HFFc6 (cell line): Measurements from ENCODE around the gene KLK10. TPM values are rescaled to one million over a fixed set of nuclear protein-coding genes. Genes with fewer than 3 reads are reported as not detected.
"Not testable (repeated sequence)": the region's sequence is repeated elsewhere in the genome, so short reads cannot be mapped to it uniquely, and the experiment has no call there.

Experiments used
- DNase-seq: peaks from one replicate; pipeline ENCODE4 v3.0.0-alpha.2; 2018
- H3K27ac Mint-ChIP-seq: 2 replicates; pipeline ENCODE4 v1.8.0; 2020; ENCODE audit warnings: mild to moderate bottlenecking, mixed read lengths
- H3K27me3 Mint-ChIP-seq: 2 replicates; pipeline ENCODE4 v1.8.0; 2021; ENCODE audit warnings: mild to moderate bottlenecking, moderate library complexity, mixed read lengths; ENCODE audit not compliant: insufficient read depth
- H3K36me3 Mint-ChIP-seq: 2 replicates; pipeline ENCODE4 v1.8.0; 2021; ENCODE audit warnings: low read depth, mixed read lengths
- H3K4me1 Mint-ChIP-seq: 2 replicates; pipeline ENCODE4 v1.8.0; 2020; ENCODE audit warnings: low read depth, mixed read lengths
- H3K4me3 Mint-ChIP-seq: 2 replicates; pipeline ENCODE4 v1.8.0; 2020; ENCODE audit warnings: mild to moderate bottlenecking, moderate library complexity, mixed read lengths
- H3K9me3 Mint-ChIP-seq: 2 replicates; pipeline ENCODE4 v1.8.0; 2020; ENCODE audit warnings: mild to moderate bottlenecking, mixed read lengths
- total RNA-seq, 6 experiments: library from RNA; stranded (reverse); fragmentation: NEBNext Ultra II Directional; extraction: Animal tissue kit (Norgen Biotek cat#: 25700); gene quantifications; 2 replicates in 1 of 6; 3 replicates in 5 of 6; pipeline ENCODE4 v1.2.3, GENCODE V29; 2021
- TF ChIP-seq, protein P1 (sequence below): fragments of 200-600 bp; sonication (generic); IDR thresholded peaks from 2 replicates; pipeline ENCODE4 v1.5.0; 2021; ENCODE audit warnings: antibody characterized with exemption, mild to moderate bottlenecking

Gene KLK10
- total RNA-seq, 6 experiments from 2014 or later, result not detected

DNA sequence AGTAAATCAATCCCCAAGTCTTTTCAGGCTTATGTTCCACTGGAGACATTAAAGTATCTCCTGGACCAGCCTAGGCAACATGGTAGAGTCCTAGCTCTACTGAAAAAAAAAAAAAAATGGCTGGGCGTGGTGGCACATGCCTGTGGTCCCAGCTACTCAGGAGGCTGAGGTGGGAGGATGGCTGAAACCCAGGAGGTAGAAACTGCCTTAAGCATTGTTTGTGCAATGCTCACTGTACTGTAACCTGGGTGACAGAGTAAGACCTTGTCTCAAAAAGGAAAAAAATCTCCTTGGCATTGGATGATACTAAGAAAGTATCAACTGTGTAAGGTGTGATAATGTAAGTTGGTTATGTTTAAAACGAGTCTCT lies 26.9 kb downstream of the KLK10 start:
- Mint-ChIP-seq H3K27ac (no peak overlapping the region), H3K4me3 (no peak overlapping the region), H3K36me3 (0 out of 2 replicates have a peak, but pooled peaks cover 4% of the 10 kb centered on the region), H3K9me3 (peaks cover 42% of the 10 kb centered on the region), H3K27me3 (no peaks in the 10 kb centered on the region), H3K4me1 (no peaks in the 10 kb centered on the region)
- DNase-seq, result no peak
- TF ChIP-seq, protein P1, sequence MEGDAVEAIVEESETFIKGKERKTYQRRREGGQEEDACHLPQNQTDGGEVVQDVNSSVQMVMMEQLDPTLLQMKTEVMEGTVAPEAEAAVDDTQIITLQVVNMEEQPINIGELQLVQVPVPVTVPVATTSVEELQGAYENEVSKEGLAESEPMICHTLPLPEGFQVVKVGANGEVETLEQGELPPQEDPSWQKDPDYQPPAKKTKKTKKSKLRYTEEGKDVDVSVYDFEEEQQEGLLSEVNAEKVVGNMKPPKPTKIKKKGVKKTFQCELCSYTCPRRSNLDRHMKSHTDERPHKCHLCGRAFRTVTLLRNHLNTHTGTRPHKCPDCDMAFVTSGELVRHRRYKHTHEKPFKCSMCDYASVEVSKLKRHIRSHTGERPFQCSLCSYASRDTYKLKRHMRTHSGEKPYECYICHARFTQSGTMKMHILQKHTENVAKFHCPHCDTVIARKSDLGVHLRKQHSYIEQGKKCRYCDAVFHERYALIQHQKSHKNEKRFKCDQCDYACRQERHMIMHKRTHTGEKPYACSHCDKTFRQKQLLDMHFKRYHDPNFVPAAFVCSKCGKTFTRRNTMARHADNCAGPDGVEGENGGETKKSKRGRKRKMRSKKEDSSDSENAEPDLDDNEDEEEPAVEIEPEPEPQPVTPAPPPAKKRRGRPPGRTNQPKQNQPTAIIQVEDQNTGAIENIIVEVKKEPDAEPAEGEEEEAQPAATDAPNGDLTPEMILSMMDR, result no peak

DNA sequence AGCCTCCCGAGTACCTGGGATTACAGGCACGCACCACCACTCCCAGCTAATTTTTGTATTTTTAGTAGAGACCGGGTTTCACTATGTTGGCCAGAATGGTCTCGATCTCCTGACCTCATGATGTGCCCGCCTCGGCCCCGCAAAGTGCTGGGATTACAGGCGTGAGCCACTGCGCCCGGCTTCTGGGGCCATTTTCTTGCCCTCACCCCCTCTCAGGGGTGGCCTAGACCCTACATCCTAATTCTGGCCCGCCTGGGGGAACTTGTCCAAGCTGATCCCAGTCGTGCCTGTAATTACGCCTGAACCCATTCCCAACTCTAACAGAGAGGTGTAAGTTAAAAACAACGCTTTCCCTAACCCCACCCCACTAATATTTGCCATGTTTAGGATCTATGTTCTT lies 35.1 kb downstream of the KLK10 start:
- H3K4me1 Mint-ChIP-seq, H3K27me3 Mint-ChIP-seq: not testable (repeated sequence)

DNA sequence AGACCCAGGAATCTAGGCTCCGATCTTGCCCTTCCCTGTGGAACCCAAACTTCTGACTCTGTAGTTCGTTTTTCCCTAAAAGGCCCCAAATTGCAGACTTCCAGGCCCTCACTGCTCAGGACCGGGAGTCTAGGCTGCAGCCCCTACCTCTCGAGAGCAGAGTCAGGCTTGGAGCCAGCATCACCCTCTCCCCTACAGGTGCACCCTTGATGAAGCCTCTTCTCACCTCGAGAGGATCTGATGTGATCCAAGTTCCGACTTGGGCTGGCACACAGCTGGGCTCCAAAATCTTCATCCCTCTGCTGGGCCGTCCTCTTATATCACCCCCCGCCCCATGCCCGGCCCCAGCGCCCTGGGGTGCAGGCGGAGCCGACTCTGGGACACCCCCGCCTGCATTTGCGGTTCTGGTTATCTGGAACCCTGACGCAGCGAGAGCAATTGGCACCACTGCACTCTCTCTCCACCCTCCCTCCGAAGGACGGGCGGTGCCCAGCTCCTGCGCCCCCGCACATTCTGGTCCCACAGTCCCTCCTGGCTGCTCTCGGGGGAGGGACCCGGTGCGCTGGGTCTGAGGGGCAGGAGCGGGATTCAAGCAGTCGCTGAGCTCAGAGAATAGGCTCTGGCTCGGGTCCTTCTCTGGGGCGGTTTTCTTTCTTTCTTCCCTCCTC lies 35.8 kb downstream of the KLK10 start, which contains the start of gene KLK7:
Gene KLK7 (minus strand): TSS at position 293 of the 668 bp plus-strand sequence. CDS start 1,518 bp downstream, outside the sequence.
- Mint-ChIP-seq H3K36me3 (peaks cover 4% of the 10 kb centered on the region; the same call in 1 of the 2 replicates), H3K27ac (no peak within 1 kb of the TSS), H3K4me1 (no peaks in the 10 kb centered on the region), H3K4me3 (no peak within 1 kb of the TSS), H3K27me3 (peaks cover 3% of the 10 kb centered on the region; the same call in 1 of the 2 replicates), H3K9me3 (peaks cover 27% of the 10 kb centered on the region)
- TF ChIP-seq, protein P1, result no peak
- no peak for DNase-seq

More for the DNA sequence above, 35.1 kb downstream of the KLK10 start:
- H3K36me3 Mint-ChIP-seq, H3K4me3 Mint-ChIP-seq, DNase-seq, H3K27ac Mint-ChIP-seq: not testable (repeated sequence)
- peaks cover 30% of the 10 kb centered on the region for H3K9me3 Mint-ChIP-seq

DNA sequence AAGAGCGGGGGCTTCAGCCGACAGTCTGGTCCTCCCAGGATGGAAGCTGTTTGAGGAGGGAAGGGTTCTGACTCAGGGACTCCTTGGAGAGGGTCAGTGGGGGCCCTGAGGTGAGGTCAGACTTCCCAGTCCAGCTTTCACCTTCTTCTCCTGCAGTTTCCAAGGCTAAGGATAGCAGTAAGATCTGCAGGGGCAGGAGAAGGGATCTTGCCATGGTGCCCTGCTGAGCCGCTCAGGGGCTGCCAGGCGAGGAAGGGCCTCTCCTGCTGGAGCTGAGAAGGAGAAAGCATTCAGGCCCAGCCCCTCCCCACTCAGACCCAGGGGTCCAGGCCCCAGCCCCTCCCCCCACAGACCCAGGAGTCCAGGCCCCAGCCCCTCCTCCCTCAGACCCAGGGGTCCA lies 37.3 kb downstream of the KLK10 start:
- no peak for DNase-seq
- no peak overlapping the region for H3K27ac Mint-ChIP-seq
- H3K36me3 Mint-ChIP-seq, result peaks cover 4% of the 10 kb centered on the region; the same call in 1 of the 2 replicates
- H3K9me3 Mint-ChIP-seq, result peaks cover 20% of the 10 kb centered on the region
- peaks cover 3% of the 10 kb centered on the region; the same call in 1 of the 2 replicates for H3K27me3 Mint-ChIP-seq
- H3K4me3 Mint-ChIP-seq, result no peak overlapping the region
- H3K4me1 Mint-ChIP-seq, result no peaks in the 10 kb centered on the region
- TF ChIP-seq, protein P1, result no peak

DNA sequence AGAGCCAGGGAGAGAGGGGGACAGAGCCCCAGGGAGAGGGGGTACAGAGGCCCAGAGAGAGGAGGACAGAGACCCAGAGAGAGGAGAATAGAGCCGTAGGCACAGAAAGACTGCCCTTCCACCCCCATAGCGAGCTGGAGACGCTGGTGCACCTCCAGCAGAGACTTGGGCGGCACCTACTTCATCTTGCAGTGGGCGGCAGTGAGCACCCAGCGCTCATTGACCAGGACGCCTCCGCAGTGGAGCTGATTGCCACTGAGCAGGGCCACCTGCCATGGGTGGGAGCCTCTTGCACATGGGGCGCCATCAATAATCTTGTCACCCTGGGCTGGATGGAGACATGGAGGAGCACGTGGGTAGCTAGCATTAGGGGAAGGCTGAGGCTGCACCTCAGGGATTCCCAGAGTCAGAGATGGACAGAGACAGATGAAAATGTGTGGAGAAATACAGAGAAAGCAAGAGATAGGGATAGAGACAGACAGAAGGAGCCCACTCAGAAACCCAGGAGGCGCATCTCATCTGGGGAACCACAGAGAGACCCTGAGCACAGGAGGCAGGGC lies 37.8 kb downstream of the KLK10 start:
- Mint-ChIP-seq H3K27me3 (peaks cover 3% of the 10 kb centered on the region; the same call in 1 of the 2 replicates), H3K4me3 (no peak overlapping the region), H3K9me3 (peaks cover 20% of the 10 kb centered on the region)

More for the DNA sequence above, 37.8 kb downstream of the KLK10 start:
- no peak for DNase-seq
- no peak overlapping the region for H3K27ac Mint-ChIP-seq
- no peaks in the 10 kb centered on the region for H3K4me1 Mint-ChIP-seq
- TF ChIP-seq, protein P1, result no peak
- peaks cover 4% of the 10 kb centered on the region; the same call in 1 of the 2 replicates for H3K36me3 Mint-ChIP-seq
